ENCODE results near the gene FGF1.

The FGF1 gene

DNA sequence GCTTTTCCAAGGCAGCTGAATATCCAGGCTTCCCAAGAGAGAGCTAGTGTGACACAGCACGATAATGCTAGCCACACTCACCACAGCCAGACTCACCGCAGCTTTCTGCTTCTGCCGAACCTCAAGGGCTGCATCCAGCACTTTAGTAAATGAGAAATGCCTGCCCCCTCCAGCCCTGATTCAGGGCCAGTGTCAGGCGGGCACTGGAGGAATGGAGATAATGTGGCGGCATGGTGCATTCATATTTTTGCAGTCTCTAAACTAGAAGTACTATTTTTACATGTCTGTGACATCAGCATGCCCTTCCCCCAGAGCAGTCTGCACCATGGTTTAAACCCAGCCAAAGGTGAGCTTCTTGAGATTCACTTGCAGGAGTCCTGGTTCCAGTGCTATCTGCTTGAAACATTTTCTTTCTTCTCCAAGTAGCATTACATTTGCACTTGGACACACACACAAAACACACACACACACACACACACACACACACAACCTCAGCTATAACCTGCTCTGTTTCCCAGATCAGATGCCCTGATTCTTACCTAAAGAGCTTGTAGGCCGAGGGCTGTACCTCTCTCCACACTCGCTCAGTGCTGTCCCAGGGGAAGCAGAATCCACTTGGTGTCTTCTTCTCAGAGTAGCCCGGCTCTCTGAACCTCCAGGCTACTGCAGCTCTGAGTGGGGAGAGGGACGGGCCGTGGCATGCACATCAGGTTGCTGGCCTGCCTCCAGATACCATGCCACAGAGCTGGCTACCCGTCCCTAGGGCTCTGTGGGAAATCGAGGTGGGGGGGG, at the start of gene FGF1:
FGF1 (minus strand) TSS at position 673 of the 792 bp plus-strand sequence. CDS start 71,963 bp downstream, outside the sequence.
- DNase-seq (ENCODE audit: low spot score) = peak; percentile 64

DNA sequence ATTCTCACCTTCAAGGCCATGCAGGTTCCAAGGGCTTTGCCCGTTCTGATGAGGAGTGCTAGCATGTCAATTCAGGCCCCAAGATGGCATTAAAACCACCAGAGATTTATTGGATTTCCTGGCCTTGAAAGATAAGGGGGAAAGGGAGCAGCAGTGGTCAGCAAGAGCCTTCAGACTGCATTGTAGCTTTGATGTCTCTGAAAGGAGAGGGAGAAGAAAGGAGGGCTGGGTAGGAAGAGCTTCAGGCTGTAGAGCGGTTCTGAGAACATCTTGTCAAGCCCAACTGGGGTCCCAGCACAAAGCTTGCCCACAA, 41.8 kb upstream of the FGF1 start:
- no peak for DNase-seq (ENCODE audit: low spot score)

DNA sequence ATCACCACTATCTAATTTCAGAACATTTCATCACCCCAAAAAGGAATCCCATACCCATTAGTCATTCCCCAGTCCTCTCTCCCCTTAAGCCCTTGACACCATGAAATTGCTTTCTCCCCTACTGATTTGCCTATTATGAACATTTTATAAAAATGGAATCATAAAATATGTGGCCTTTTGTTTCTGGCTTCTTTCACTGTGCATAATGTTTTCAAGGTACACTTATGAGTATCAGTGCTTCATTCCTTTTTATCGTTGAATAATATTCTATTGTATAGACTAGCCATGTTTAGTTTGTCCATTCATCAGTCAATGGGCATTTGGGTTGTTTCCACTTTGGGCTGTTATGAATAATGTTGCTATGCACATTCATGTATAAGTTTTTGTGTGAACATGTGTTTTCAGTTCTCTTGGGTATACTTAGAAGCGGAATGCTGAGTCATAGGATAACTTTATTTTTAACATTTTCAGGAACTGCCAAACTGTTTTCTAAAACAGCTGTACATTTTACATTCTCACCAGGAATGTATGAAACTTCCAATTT, 40.4 kb upstream of the FGF1 start:
- no peak for DNase-seq (ENCODE audit: low spot score)

DNA sequence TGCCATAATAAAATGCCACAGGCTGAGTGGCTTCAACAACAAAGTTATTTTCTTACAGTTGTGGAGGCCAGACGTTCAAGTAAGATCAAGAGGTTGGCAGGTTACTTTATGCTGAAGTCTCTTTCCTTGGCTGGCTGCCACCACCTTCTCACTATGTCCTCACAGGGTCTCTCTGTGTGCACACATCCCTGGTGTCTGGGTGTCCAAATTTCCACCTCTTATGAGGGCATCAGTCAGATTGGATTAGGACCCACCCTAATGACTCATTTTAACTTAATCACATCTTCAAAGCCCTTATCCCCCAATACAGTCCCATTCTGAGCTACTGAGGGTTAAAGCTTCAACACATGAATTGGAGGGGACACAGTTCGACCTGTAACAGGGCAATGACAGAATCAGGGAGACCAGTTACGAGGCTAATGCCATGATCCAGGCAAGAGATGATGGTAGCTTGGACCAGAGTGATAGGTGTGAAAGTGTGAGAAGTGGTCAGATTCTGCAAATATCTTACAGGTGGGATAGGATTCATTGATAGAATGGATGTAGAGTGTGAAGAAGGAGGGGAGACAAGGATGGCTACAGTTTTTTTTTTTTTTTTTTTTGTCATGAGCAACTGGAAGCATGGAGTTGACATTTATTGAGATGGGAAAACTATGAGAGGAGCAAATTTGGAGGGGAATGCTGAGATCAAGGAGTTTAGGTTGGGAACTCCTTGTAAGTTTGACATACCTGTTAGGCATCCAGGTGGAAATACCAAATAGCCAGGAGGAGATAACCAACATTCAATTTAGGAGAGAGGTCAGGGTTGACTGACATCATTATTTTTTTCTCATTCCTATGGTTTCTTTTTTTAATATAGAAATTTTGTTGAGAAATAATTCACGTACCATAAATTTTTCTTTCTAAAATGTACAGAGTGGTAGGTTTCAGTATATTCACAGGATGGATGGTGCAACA, 39.6 kb upstream of the FGF1 start:
- DNase-seq (ENCODE audit: low spot score) = no peak

DNA sequence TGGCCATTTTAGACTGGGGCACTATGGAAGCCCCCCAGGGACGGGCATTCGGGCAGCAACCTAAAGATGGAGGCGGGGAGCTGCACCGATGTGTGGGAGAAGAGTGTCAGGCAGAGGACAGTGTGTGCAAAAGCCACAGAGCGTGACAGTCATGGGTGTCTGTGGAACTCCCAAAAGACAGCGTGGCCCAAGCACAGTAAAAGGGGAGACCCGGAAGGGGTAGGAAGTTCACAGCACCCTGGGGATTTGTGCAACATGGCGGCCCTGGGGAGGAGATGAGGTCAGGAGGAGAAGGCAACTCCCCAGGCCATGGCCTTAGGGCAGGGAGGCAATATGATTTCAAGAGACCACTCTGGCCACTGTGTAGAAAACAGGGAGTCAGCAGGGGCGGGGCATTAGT, 38.9 kb upstream of the FGF1 start:
- no peak for DNase-seq (ENCODE audit: low spot score)

DNA sequence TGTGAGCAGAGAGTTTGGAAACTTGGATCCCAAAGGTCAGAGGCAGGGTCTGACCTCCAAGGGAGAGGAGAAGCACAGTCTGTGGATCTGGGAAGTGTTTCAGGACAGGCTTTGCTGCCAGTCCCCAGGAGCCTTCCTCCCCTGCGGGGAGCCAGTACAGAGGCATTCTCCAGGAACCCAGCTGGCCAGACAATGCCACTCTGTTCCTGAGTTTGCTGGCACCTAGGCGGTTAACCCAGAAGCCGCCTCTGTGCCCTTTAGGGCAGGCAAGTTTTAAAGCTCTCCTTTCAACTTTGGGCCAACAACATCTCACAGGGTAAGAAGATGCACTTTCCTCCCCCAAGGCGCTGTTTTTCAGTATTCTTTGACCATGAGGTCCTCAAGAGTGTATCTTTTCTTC, 37.0 kb upstream of the FGF1 start:
- DNase-seq (ENCODE audit: low spot score) = no peak

DNA sequence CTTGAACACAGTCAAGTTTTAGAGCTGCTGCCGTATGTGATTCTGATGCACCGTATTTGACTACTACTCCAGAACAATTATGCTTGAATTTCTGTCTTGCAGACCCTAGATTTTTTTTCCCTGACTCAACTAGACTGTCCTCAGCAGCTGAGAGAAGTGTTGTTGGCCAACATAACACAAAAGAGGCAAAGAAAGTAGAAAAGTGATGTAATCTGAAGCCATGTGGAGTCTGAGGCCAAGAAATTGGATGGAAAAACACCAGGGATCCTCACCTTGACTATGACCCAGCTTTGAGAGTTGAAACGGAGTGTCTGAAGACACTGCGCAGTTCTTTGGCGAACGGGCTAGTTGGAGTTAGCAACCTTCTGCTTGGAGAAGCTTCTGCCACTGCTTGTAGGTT, 36.3 kb upstream of the FGF1 start:
- DNase-seq (ENCODE audit: low spot score) = no peak

DNA sequence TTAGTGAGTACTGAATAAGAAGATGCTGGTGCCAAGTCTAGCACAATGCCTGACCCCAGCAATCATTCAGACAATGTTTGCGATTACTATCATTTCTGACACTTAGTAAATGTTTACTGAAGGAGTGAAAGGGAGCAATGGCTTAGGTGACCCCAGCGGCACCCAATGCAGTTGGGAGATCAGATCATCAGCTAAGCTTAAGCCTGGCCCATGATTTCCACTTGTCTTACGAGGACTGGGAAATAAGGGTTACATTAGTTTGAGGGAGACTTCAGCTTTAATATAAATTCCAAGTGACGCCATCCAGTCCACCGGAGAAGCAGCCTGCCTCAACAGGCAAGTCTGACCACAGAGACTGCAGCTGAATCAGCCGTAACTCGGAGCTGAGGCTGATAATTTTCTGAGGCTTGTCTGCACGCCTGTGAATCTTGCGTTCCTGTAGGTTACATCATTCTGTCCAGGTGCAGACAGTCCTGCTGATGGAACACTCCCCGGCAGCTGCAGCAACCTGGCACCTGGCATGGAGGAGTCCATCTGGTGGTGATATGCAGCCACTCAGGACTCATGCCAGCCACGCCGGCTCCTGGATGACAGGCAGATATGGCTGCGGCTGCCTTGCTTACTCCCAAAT, 34.9 kb upstream of the FGF1 start:
- DNase-seq (ENCODE audit: low spot score) = peak; percentile 72

DNA sequence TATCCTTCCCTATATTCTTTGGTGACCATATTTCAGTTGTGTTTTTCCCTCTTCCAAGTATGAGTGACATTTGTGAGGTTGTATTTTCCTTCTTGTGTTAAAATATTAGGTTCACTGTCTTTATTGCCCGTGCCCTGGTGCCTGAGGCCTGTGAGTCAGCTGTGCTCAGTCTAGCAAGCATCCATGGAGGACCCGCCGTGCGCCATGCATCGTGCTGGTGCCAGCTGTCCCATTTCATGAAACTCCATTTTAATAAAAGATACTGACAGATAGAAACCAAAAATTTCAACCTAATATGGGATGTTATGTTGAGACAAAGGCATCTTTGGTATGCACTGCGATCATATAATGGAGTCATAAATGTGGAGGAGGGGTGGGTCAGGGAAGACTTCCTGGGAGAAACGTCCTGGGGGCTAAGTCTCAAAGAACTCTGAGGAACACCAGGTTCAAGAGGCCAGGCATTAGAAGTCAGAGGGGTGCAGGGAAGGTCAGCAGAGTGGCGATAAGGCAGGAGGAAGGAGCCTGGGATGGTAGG, 34.0 kb upstream of the FGF1 start:
- no peak for DNase-seq (ENCODE audit: low spot score)

DNA sequence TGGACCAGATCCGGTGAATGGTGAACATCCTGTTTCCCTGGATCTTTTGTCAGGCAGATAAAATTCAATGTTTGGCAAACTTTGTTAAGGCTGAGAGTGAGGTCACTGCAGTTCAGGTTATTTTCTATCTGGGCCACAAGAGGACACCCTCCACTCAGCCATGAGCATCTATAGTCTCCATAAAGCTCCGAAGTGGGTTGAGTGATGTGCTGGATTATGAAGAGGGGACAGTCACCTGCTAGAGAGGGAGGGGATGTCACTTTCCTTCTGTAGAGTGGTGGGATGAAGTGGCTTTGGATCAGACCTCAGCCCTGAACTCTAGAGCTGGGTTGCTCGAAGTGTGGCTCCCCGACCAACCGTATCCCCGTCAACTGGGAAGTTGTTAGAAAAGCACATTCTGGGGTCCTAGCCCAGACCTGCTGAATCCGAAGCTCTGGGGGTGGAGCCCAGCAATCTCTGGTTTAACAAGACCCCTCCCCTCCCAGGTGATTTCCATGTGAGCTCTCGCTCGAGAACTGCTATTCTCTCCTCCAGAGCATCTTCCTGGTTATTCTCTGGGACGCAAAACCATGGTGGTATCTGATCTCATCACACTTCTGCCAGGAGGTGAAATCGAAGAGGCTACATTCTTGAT, 31.8 kb upstream of the FGF1 start:
- DNase-seq (ENCODE audit: low spot score) = peak; percentile 60

DNA sequence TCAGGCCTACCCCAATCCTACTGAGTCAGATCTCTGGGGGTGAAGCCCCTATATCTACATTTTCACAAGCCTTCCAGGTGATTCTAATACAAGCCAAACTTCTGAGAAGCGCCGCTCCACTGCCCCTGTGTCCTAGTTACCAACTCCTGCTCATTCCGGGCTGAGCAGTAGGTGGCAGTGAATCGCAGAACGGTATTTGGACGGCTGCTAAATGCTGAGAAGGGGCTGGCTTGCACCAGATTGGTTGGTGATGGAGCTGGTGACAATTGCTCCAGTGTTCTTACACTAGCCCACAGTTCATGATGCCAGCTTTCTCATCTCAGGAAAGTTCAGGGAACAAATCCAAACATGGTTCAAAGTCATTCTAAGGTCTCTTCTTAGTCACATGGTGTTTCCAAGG, 31.1 kb upstream of the FGF1 start:
- DNase-seq (ENCODE audit: low spot score) = peak; percentile 80

DNA sequence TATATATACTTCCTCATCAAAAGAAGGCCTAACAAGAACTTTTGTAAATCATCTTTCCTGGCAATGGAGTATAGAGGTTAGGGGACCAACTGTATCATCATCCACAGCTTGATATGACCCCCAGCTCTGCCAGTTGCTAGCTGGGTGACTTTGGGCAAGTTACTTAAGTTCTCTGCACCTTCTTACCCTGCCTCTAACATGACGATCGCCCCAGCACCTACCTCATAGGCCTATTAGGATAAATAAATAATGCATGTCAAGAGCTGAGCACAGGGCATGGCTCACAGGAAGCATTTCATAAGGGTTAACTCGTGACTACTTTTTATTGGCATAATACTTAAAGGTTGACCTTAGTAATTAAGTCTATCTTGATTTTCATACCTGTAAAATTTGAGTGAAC, 29.4 kb upstream of the FGF1 start:
- DNase-seq (ENCODE audit: low spot score) = no peak

DNA sequence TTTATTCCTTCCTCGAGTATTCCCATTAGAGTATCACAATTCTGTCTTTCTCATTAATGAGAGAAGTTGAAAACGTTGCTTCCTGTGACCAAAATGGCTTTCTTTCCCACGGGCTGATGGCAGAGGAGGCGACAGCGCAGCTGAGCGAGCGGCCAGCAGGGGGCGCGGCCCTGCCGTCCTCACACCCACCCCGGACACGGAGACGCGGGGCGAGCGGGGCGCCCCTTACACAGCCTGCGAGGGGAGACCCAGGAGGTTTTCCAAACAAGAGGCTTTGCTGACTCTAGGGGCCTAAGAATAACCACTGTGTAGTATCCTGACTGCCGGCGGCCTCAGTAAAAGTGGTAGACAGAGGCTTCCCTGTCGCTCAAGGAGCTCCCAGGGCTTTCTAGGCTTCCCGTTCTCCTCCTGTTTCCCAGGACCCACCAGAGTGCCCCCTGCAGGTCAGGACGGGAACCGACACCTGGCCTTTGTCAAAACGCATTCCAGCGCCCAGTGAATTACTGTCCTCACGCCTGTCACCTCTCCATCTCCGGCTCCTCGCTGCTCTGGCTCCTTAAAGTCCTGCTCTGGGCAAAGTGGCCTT, 27.3 kb upstream of the FGF1 start:
- DNase-seq (ENCODE audit: low spot score) = peak; percentile 89

DNA sequence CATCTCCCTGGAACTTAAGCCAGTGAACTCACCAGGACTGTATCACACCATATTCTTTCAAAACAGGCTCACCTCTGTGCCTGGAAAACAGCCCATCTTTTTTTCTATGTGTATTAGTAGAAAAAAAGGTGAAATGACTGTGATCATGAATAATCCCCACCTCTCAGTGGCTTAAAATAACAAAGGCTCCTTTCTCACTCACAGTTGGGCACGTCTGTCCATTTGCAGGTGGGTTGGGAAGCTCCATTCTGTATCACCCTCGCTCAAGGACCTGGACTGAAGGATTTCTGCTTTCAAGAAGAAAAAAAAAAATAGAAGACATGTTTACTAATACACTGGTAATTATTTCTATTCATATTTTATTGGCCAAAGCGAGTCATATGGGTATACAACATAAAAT, 17.3 kb upstream of the FGF1 start:
- DNase-seq (ENCODE audit: low spot score) = no peak

DNA sequence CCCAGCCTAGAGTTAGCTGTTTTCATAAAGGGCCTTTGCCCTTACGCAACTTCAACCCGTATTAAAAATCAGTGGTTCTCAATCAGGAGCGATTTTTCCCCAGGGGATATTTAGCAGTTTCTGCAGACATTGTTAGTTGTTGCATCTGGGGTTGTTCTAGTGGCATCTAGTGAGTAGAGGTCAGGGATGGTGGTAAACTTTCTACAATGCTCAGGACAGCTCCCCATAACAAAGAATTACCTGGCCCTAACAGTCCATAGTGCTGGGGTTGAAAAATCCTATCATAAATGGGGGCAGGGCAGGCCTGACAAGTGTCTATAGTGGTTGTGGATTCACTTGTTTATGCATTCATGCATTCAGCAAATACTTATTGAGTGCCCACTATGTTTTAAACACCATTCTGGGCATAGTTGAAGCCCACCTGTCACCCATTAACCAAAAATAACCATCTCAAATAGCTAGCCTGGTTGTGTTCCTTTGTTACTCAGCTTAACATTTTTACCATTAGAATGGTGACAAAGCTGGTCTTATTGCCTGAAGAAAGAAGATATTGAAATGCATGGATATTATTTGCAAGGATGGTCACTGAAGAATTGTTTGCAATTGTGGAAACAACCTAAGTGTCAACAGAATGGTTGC, 15.9 kb upstream of the FGF1 start:
- DNase-seq (ENCODE audit: low spot score) = no peak

DNA sequence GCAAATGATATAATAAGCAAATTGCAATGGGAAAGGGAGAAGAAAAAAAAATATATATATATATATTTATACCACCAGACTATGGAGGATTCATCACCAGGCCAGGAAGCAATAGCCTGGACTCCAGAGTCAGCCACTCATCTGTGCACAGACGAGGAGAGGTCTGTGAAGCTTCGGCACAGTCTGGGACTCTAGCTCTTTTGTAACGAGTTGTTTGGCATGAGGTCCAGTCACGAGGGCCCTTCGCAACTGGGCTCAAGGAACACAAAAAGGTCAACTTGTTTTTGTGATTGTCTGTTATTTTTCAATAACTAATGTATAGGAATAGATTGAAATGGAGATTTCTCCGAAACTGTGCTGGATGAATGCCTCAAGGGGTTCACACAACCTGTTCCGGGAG, 14.7 kb upstream of the FGF1 start:
- no peak for DNase-seq (ENCODE audit: low spot score)

DNA sequence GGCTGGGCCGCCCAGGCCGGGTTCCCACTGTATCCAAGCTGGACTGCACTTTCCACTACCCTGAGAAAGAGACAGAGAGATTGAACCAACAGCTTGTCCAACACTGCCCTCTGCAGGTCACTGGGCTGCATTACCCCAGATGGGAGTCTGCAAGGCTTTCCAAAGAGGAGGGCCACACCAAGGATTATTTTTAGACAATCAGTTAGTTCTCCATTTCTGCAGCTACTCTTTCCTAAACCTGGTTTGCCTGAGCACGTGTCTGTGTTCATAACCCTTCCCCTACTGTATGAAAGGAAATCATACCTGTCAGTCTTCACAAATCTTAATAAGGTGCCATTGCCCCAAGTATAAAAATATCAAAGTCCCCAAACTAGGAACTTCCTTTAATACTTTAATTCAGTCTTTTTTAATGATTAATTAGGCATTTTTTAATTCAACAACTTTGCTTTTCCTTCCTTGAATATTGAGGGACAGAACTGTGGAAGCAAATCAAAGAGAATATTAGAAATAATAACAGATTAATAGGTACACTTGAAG, 13.4 kb upstream of the FGF1 start:
- DNase-seq (ENCODE audit: low spot score) = peak; percentile 93

DNA sequence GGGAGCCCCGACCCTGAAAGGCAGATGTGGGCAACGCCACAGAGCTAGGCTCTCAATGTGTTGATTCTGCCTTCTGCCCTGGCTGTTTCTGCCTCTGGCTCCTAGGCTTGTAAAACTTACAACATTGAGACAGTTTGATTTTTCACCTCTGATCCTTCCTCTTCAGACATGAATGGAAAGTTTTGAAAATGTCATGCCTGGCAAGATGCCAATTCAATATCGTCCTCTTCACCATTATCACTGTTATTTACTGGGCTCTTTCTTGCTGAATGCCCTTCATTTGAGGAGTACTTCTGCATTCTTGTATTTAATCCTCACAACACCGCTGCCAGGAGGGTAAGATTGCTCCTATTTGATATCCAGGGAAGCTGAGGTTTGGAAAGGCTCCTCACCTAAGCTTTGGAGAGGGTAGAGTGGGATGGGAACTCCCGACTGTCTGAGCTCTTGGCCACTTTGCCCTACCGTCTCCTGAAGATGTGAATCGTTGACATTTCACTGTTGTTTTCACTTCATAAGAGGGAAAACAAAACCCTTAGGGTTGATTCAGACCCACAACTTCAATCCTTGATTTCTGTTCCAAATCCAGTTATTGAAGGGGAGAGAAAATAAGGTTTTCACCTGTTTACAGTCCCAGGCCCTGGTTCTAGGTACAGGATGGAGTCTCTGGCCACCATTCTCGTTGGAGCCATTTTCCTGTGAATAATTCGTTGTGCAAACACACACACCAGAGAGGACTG, 12.7 kb upstream of the FGF1 start:
- no peak for DNase-seq (ENCODE audit: low spot score)

DNA sequence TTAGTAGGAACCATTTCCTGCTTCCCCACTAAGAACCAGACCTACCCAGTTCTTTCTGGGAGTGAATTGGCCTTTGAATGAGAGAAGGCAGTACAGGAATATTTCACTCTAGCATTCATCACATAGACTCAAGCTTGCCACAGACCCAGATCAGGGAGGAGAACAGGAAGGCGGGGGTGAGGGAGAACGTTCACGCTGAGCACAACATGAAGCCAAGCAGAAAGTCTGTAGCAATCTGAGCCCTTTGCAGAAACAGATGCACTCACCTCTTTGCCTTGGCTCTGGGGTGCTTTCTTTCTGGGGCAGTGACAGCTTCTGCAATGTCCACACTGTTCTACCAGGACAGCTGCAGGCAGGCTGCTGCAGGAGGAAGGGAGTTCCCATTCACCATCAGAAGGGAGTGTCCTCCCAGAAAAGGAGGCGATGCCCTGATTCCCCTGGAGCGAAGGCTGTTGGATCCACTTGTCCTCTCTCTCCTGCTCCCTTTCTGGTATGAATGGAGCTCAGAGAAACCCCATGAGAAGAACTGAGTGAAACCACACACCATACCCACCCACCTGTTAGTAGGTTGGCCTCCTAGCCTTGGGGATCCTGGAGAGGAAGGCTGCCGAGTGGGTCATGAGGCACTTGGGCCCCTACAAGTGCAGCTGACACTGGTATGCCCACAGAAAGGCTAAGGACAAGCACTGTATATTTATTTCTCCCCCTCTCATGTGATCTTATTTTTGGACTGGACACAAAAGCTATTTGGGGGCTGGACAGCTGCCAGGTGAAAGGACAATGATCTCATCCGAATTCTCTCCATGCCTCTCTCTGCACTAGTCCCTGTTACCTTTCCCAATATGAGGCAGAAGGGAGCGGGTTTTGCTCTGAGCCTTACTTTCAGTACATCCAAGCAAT, 11.7 kb upstream of the FGF1 start:
- DNase-seq (ENCODE audit: low spot score) = peak; percentile 88

Measured in cerebellar cortex (tissue), 1 donor.